DMS53 (cell line): ENCODE measurements around the gene CPNE1.
A peak's percentile ranks its signal among the peaks of the same experiment; 100 is the strongest.

Experiments used
- DNase-seq: peaks from one replicate; lab custom pipeline; 2025; lab: John Stamatoyannopoulos, UW

Gene CPNE1

GRCh38 chr20:35653893-35654292, 10.8 kb downstream of the CPNE1 start:
- DNase-seq: no peak

- DNase-seq: no peak
Observed at GRCh38 chr20:35653430-35653734, 11.3 kb downstream of the CPNE1 start.

GRCh38 chr20:35652641-35653429, 11.9 kb downstream of the CPNE1 start:
- no peak for DNase-seq

DNA sequence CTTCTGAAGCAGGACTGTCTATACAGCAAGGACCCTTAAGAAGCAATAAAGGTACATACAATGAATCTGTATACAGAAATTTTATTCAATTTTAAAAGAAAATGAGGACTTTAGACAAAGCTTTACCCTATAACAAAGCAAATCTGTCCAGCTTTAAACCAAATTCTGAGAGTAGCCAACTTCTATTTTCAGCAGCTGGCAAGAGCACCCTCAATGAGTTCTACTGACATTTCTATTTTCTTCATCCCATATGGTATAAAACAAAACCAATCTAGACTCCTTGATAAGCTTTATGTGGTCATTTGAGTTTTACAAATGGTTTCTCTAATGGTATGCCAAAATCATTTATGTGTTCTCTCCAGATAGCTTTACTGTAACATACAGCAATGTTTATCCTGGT, 12.7 kb downstream of the CPNE1 start:
- no peak for DNase-seq

GRCh38 chr20:35650632-35651031, 14.1 kb downstream of the CPNE1 start:
- DNase-seq: no peak

- no peak for DNase-seq
Observed at GRCh38 chr20:35648836-35649235, 15.9 kb downstream of the CPNE1 start.

GRCh38 chr20:35644806-35645205, 19.9 kb downstream of the CPNE1 start:
- DNase-seq: no peak

DNA sequence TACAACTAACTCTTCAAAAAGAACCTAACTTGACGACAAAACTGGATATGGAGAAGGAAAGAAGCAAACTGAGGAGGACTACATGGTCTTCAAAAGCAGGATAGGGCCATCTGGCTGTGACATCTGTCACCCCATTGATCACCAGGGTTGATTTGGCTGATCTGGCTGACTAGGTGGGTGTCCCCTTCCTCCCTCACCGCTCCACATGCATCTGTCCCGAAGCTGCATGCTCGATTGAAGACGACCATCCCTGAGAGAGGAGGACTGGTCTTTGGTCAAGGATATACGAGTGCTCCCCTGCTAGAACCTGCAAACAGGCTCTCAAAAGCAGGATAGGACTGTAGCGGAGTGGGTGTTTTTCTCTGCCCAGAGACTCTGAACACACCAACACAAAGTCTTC, 21.7 kb downstream of the CPNE1 start:
- DNase-seq: no peak

GRCh38 chr20:35641743-35642142, 23.0 kb downstream of the CPNE1 start:
- no peak for DNase-seq

DNA sequence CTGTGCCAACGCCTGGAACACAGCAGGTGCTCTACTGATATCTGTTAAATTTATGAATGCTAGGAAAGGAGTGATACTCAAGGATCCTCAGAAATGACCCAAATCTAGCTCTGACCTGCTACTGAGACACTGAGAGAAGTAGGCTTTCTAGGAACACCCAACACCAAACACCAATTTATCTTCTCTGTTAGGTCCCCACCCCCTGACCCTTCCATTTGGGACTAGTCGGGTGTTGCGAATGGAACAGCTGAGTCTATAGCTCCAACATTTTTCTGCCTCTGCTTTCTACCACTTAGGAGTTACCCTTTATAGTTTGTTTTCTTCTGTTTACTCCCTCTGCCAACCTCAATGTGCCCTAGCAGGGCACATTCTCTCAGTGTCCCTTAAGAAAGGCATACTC, 24.0 kb downstream of the CPNE1 start:
- no peak for DNase-seq

DNA sequence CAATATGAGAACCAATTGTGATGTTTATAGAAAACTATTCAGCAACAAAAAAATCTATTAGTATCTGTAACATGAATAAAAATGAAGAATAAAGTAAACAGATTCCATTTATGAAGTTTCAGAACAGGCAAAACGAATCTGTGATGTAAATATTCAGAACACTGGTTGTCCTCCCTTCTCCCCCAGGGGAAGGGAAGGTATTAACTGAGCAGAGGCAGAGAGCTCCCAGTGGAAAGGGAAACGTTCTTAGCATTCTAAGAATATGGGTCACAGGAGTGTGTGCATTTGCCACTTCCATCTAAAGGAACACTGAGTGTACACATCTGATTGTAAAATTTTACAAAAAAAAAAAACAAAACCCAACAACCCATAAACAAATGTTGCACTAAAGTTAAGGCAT, 25.9 kb downstream of the CPNE1 start:
- no peak for DNase-seq

DNA sequence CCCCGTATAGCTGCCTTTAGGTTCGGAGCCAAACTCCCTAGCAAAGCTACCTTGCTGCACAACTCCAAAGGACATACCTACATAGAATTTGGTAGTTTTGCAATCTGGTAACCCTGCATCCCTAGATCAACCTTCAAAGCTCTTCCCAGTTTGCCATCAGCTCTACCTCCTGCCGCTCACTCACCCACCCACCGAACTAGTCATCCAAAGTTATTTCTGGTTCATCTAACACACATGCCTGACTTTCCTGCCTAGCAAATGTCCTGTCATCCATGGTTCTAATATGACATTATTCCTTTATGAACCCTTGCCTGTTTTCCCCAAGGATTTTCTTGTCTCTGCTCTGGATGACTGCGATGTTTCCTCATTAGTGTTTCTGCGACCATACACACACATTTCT, 27.4 kb downstream of the CPNE1 start:
- DNase-seq: no peak

GRCh38 chr20:35636095-35636494, 28.6 kb downstream of the CPNE1 start:
- no peak for DNase-seq

DNA sequence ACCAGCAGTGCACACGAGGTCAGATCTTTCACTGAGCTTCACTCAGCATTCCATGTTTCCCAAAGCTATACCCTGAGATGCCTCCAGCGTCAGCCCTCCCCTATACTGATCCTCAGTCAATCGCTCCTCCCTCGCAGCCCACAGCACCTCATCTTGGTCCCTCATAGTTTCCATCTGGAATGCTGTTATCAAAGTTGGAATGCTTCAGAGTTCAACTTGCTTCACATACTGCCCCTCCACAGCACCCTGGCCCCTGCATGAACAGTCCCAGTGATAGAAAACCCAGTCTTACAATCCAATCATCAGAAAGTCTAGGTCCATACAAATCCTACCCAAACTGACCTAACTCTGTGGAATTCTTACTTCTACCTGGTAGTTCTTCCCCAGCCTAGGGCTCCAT, 29.0 kb downstream of the CPNE1 start:
- no peak for DNase-seq

DNA sequence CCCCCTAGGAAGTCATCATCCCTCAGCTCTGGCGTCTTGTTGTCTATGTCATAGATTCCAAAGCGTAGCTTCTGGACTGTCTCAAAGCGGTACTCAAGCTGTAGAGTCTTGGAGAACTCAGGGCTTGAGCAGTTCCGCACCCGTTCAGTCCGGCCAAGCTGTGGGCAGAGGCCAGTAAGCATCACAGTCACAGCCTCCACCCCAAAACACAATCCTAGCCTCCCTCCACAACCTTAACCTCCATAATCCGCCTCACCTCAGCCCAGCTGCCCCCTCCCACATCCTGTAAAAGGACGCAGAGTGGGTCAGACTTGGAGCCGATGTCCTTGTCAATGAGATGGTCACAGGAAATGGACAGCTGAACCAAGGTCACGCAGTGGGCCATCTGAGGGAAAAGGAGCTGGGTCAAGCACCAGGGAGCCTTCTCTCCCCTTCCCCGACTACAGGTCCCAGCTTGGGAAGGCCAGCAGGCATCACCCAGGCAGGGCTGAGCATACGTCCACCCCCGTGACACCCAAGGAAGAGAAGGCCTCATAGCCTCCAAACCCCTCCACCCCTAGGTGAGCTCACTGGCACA, 32.1 kb downstream of the CPNE1 start:
- DNase-seq: no peak

GRCh38 chr20:35630636-35631035, 34.1 kb downstream of the CPNE1 start:
- DNase-seq: no peak

GRCh38 chr20:35629427-35630145, 35.1 kb downstream of the CPNE1 start:
- DNase-seq: no peak

- DNase-seq: no peak
Observed at GRCh38 chr20:35627121-35627520, 37.6 kb downstream of the CPNE1 start.

GRCh38 chr20:35626386-35627001, 38.2 kb downstream of the CPNE1 start:
- DNase-seq: no peak

GRCh38 chr20:35625584-35626385, 38.9 kb downstream of the CPNE1 start:
- peak; percentile 90 for DNase-seq

- peak; percentile 35 for DNase-seq
Observed at GRCh38 chr20:35621560-35621946, 43.1 kb downstream of the CPNE1 start.
